HG02973 (cell line): ENCODE results near the gene D2HGDH.
"Not testable (repeated sequence)": the region's sequence is repeated elsewhere in the genome, so short reads cannot be mapped to it uniquely, and the experiment has no call there.

Source experiments
- ATAC-seq: cut with Tn5 transposase; IDR thresholded peaks from one replicate; pipeline ENCODE4 v1.9.1; 2021; ENCODE audit warnings: moderate library complexity; ENCODE audit not compliant: unreplicated experiment

Gene D2HGDH

GRCh38 chr2:241788572-241788971, 54.1 kb downstream of the D2HGDH start:
- ATAC-seq: no peak

- ATAC-seq: not testable (repeated sequence)
Observed at GRCh38 chr2:241791385-241791784, 57.0 kb downstream of the D2HGDH start.

GRCh38 chr2:241793385-241793784, 59.0 kb downstream of the D2HGDH start:
- no peak for ATAC-seq

DNA sequence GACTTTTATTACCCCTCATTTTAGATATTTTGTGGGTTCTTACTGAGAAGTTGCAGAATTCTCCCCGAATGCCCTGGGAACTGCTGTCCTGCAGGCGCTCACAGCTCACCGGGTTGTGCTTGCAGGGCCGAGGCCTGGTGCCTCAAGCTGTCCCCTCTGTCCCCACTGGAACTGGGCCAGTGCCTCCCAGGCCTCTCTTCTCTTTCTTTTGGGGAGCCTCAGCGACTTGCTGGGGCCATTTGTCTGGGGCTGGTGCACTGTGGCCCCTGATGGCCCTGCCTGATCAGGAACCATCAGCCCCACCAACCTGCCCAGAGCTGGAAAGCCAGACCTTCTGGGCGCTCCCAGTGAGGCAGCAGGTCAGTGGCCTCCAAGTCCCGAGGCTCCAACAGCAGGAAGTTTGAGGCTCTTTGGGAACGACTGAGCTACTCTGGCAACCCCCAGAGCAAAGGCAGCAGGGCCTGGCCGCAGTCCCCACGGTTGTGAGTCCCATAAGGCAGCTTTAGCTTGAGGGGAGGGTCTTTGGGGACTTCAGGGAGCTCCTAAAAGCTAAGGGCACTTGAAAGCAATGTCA, 59.9 kb downstream of the D2HGDH start:
- no peak for ATAC-seq

DNA sequence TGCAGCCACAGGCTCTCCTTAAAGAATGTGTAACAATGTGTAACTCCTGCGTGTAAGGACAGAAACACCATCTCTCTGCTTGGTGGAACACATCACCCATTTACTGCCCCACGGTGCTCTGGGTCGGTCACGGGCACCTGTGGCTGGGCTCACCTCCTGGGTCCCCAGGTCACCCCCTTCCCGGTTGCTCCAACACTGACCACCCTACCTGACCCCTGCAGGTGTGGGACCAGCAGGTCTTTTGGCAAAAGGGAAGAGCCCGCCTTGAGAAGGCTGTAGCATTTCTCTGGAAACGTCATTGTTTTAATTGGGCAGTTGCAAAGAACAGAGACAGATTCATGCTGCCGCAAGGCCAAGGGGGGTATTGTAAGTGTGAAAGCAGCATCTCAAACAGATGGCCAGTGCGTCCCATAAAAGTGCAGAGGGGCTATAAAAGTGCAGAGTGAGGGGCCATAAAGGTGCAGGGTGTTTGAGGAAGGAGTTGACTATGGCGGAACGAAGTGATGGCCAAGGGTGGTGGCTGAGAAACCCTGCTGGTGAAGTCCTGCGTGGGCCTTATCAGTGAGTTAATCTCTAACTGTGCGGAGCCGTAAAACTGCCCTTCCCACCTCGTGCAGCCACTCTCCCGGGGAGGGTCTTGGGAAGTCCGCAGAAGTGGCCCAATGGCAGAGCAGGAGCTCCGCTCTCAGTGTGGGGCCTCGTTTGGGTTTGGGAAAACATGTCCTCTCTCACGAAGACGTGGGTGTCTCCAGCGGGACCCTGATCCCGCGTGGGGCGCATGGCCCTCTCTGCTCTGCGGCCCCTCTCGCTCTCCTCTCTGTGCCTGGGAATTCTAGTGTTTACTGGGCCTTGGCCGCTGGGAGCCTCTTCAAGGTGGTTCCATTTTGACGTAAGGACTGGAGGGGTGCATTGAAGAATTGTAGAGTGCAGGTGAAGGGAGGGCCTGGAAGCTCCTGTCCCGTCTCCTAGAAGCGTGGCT, 60.9 kb downstream of the D2HGDH start:
- no peak for ATAC-seq

- ATAC-seq: no peak
Observed at GRCh38 chr2:241796209-241796608, 61.8 kb downstream of the D2HGDH start.

- no peak for ATAC-seq
Observed at GRCh38 chr2:241796610-241797138, 62.2 kb downstream of the D2HGDH start.

GRCh38 chr2:241797441-241798080, 63.1 kb downstream of the D2HGDH start:
- no peak for ATAC-seq

GRCh38 chr2:241798081-241798630, 63.7 kb downstream of the D2HGDH start:
- ATAC-seq: no peak

GRCh38 chr2:241798631-241799521, 64.4 kb downstream of the D2HGDH start:
- ATAC-seq: no peak

DNA sequence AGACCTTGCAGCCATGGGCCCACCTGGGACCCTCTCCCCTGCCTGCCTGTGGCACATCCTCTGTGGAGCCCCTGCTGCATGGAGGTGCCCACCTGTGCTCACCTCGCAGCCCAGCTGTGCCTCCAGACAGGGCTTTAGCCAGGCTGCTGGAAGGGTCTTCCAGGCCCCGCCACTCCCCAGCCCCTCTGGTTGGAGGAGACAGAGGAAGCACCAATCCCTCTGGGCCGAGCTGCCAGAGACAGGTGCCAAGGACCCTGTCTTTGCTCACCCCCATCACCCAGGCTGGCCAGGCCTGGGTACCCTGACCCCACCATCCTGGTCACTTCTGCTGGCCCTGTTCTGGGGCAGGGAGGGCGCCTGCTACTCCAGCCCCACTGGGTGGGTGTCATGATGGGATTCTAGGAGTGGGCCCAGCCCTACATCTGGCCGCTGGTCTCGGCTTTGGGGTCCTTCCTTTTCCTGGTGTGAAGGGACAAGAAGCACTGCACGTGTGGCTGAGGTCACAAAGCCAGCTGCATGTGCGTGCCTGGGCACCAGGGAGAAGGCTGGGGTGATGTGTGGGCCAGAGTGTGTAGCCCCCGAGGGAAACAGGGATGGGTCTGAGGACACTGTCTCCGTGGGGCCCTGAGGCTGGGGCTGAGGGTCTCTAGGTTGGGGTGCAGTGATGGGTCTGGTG, 65.2 kb downstream of the D2HGDH start:
- no peak for ATAC-seq

DNA sequence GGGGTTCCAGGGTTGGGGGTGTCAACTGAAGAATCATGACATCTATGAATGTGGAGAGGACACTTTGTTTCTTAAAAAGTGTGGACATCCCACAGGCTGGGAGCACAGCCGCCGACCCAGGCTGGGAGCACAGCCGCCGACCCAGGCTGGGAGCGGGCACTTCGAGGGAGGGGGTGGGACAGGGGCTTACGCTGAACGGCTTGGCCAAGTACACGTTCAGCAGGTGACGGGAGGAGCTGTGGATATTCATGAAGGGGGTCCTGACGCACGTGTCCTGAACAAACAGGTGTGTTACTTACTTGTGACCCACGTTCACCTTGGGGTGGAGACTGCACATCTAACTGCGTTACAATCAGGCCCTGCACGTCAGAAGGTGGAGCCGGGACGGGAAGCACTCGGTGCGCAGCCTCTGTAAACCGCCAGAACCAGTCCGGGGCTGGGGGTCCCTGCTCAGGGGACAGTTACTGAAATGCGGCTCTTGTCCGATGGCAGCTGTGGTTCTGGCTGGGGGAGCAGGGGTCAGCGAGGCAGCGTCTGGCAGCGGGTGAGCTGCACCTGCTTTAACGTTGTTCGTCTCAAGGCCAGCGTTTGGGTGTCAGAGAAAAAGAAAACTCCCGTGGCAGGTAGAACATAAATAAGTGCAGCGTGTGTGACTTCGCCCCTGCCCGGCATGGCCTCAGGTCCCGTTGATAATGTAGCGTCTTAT, 65.9 kb downstream of the D2HGDH start:
- ATAC-seq: not testable (repeated sequence)

GRCh38 chr2:241801611-241802420, 67.4 kb downstream of the D2HGDH start:
- ATAC-seq: no peak

DNA sequence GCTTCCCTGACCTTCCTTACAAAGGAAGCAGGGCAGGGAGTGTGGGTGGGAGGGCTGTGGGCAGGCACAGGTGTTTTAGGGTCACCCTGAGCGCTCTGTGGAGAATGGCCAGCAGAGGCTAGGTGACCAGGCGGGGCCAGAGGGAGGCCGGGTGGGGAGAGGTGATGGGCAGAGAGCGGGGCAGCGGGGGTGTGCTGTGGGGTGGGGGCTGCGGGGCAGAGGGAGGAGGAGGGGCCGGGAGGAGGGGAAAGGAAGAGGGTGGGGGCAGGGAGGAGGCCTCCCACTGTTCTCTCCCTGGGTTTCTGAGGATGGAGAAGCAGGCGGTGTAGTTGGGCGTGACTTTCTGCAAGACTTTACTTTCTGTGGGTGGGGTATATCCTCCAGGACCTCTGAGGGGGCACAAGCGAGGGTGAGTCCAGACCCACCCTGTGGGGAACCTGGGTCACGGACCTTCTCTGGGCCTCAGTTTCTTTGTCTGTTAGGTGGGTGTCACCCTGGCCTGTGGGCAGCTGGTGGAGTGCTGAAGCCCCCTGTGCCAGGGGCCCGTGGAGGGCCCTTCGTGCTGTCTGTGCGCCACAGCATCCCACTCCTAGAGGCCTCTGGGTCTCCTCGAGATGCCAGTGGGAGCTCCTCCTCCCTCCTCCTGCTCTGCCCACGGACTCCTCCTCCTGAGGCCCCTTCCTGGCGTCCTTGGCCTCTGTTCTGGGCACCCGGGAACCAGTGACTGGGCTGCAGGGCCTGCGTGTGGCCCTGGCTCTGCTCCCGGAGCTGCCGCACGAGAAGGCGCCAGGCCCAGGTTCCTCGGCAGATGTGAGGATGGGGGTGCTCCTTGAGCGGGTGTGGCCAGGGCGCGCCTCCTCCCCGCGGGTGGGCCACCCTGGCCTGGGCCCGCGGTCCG, 68.2 kb downstream of the D2HGDH start:
- ATAC-seq: no peak

DNA sequence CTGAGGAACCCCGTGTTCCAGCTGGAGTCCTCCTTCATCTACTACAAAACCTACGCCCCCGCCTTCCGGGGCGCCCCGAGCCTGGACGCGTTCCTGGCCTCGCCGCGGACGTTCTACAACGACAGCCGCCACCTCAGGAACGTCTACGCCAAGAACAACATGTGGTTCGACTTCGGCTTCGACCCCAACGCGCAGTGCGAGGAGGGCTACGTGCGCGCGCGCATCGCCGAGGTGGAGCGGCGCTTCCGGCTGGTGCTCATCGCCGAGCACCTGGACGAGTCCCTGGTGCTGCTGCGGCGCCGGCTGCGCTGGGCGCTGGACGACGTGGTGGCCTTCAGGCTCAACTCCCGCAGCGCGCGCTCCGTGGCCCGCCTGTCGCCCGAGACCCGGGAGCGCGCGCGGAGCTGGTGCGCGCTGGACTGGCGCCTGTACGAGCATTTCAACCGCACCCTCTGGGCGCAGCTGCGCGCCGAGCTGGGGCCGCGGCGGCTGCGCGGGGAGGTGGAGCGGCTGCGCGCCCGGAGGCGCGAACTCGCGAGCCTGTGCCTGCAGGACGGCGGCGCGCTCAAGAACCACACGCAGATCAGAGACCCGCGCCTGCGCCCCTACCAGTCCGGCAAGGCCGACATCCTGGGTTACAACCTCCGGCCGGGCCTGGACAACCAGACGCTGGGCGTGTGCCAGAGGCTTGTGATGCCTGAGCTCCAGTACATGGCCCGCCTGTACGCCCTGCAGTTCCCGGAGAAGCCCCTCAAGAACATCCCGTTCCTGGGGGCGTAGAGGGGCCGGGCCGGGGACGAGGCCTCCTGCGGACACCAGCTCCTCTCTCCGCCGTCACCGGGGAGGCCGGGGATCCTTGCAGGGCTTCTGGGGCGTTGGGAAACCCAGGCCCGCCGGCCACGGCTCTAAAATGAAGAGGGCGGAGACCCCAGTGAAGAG, 69.2 kb downstream of the D2HGDH start:
- ATAC-seq: peak; percentile 49
